Measurements from ENCODE around the gene FBXL12. TPM values are rescaled to one million over a fixed set of nuclear protein-coding genes. Genes with fewer than 3 reads are reported as not detected.

Gene FBXL12
- 29.6 and 41.6 TPM in 2 replicates for total RNA-seq

DNA sequence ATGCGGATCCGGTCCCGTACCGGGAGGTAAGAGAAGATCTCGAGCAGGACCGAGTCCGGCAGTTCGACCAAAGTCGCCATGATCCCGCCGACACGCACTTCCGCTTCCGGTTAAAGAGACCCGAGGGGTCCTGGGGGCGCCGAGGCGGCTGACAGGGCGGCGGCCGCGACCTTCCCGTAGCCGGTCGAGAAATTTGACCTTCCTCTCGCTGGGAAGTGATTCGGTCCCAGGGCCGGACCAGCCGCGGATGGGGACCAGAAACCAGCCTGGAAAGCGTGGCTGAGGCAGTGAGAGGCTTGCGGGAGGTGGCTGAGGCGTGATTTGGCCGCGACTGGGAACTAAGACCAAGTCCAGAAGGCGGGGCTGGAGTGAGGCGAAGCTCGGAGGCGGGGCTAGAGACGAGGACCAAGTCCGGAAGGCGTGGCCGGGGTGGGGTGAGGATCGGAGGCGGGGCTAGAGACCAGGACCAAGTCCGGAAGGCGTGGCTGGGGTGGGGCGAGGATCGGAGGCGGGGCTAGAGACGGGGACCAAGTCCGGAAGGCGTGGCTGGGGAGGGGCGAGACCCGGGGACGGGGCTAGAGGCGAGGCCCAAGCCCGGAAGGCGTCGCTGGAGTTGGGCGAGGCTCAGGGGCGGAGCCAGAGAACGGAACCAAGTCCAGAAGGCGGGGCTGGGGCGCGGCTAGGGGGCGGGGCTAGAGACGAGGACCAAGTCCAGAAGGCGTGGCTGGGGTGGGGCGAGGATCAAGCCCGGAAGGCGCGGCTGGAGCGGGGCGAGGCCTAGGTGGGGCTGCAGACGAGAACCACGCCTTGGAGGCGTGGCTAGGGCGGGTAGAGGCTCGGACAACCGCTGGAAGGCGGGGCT, at the start of gene FBXL12:
Gene FBXL12 (minus strand): TSS at position 346 of the 862 bp plus-strand sequence. CDS start 266 bp downstream, at position 80.

DNA sequence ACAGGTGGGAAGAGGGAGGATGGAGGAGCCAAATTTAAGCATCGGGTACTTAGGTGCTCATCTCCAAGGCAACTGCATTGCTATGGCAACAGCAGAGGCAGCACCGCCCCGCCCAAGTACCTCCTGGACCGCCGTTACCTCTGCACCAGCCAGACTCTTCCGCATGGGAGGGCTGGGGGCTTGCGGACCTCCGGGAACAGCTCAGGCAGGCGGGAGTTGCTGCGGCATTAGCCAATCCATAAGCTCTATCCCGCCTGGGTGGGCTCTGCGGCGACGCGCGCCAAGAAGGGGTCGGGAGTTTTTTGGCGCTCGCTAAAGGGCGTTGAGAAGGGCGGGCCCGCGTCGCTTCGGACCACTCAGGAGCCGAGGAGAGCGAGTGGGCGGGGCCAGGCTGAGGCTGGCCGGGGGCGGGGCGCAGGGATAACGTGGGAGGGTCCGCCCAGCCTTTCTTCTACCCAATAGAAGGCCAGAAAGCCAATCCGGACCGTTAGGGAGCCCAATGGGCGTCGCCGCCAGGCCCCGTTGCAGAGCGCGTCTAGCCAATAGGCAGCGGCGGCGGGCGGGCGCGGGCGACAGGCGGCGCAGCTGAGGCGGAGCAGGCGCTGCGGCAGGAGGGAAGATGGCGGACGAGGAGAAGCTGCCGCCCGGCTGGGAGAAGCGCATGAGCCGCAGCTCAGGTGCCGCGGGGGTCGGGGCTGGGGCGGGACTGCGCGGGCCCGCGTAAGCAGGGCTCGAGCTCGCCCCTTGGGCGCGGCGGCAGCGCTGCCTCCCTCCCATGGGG, 16.0 kb upstream of the FBXL12 start, which contains the start of gene PIN1:
Gene PIN1 (plus strand): TSS at position 593 of the 781 bp plus-strand sequence. CDS start 27 bp downstream, at position 620.

GRCh38 chr19:9827289-9828238, 8.7 kb upstream of the FBXL12 start, which contains the start of gene UBL5:
UBL5 (plus strand) TSS chr19:9827918; CDS start chr19:9828338, 420 bp downstream.

DNA sequence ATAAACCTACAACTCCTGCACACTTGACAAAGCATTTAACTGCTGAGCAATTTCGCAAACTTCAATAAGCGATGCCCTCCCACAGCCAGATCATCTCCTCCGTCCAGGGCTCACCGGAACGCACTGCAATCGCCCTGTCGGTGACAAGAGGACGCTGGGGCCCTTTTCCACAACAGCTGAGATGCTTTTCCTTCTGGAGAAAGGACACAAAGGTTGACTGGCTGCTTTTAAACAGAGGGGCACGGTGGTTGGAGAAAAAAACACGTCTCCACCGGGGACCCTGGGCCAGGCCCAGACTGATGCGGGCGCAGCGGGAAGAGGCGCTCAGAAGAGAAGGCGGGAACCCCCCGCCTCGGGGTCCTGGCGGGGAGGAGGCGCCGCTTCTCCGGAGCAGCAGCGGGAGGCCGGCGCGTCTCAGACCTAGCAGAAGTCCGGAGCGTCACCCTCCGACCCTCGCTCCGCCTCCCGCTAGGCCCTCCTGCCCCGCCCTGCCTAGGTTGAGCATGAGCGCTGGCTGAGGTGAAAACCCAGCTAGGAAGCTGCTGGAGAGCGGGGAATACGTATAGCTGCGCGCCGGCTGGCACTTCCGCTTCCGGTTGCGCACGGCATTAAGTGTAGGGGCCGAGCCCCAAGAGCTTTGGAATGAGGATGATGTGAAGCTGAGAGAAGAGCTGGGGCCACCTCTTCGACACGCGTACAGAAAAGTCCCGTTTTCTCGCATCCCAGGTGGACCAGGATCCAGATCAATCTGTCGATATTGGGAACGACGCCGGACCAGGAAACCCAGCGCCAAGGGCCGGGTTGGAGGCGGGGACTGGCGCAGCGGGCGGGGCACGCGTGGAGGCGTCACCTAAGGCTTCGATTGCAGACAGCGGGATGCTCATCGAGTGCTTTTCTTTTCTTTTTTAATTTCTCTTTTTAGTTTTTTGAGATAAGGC, 50.4 kb downstream of the FBXL12 start, which contains the start of gene ZNF846:
Gene ZNF846 (minus strand): TSS at position 564 of the 938 bp plus-strand sequence. CDS start 3,788 bp downstream, outside the sequence.

Small RNA genes within 50 kb of the gene (small RNA-seq; reads per million reads assigned to genes)
- gene RF00156 (ENCODE audit: low replicate concordance) = 2.3 reads per million, percentile 72 among the genes with 10 or more reads in this experiment

Other genes starting within 250 kb of the FBXL12 start
- gene ZNF121, start 234.6 kb downstream of the FBXL12 start, total RNA-seq = 26.5 and 50.3 TPM in 2 replicates
- 35.6 and 40.5 TPM in 2 replicates for gene ZNF561, start 197.8 kb downstream of the FBXL12 start, total RNA-seq
- 20.1 and 39.5 TPM in 2 replicates for gene ZNF562, start 144.0 kb downstream of the FBXL12 start, total RNA-seq
- gene ZNF846, start 50.3 kb downstream of the FBXL12 start, total RNA-seq = 4.8 and 7.7 TPM in 2 replicates
- gene UBL5, start 8.8 kb upstream of the FBXL12 start, total RNA-seq = 103 and 155 TPM in 2 replicates
- 56.0 and 114 TPM in 2 replicates for gene PIN1, start 16.2 kb upstream of the FBXL12 start, total RNA-seq
- 1.8 and 18.5 TPM in 2 replicates for gene OLFM2, start 117.4 kb upstream of the FBXL12 start, total RNA-seq
- 0.88 and 47.0 TPM in 2 replicates for gene COL5A3, start 191.4 kb upstream of the FBXL12 start, total RNA-seq
- gene RDH8, start 194.4 kb upstream of the FBXL12 start, total RNA-seq = 0.29 TPM in 1 of 2 replicates, not detected in the other

Measured in placental pericyte (primary cell).